Smooth muscle cell of trachea (primary cell): ENCODE measurements around the gene RNU1-3. TPM values are rescaled to one million over a fixed set of nuclear protein-coding genes. Genes with fewer than 3 reads are reported as not detected.

ENCODE experiments used
- total RNA-seq: library from RNA; depleted of rRNA; stranded (reverse); fragments of >200 nt; gene quantifications from 2 replicates; pipeline ENCODE4 v1.2.1, GENCODE V29; 2014

The RNU1-3 gene
- under 0.01 TPM in 2 replicates for total RNA-seq

GRCh38 chr1:16666502-16667413 is at the start of gene RNU1-3:
Gene RNU1-3 (minus strand): TSS chr1:16666948.

Other genes with a start within 250 kb of the RNU1-3 start
- 0.17 TPM in 1 of 2 replicates, not detected in the other for gene SPATA21, start 229.5 kb downstream of the RNU1-3 start, total RNA-seq
- gene NECAP2, start 226.2 kb downstream of the RNU1-3 start, total RNA-seq, result 86.5 and 108 TPM in 2 replicates
- gene RNU1-1, start 152.7 kb downstream of the RNU1-3 start, total RNA-seq, result under 0.01 TPM in 2 replicates
- 31.1 and 48.3 TPM in 2 replicates for gene NBPF1, start 53.4 kb downstream of the RNU1-3 start, total RNA-seq
- under 0.01 TPM in 2 replicates for gene RNU1-4, start 73.6 kb upstream of the RNU1-3 start, total RNA-seq
- under 0.01 TPM in 2 replicates for gene RNU1-2, start 229.0 kb upstream of the RNU1-3 start, total RNA-seq